GM20000 (cell line): Measurements from ENCODE around the gene KCTD18.
A peak's percentile ranks its signal among the peaks of the same experiment; 100 is the strongest.

Source experiments
- DNase-seq: peaks from one replicate; pipeline ENCODE4 v3.0.0; 2012; ENCODE audit warnings: low spot score
- TF ChIP-seq, protein P1 (sequence below): IDR thresholded peaks from 2 replicates; pipeline ENCODE4 v1.5.1; 2012; ENCODE audit warnings: mild to moderate bottlenecking, control low read depth; ENCODE audit errors: extremely low read depth, missing control alignments

Gene KCTD18

DNA sequence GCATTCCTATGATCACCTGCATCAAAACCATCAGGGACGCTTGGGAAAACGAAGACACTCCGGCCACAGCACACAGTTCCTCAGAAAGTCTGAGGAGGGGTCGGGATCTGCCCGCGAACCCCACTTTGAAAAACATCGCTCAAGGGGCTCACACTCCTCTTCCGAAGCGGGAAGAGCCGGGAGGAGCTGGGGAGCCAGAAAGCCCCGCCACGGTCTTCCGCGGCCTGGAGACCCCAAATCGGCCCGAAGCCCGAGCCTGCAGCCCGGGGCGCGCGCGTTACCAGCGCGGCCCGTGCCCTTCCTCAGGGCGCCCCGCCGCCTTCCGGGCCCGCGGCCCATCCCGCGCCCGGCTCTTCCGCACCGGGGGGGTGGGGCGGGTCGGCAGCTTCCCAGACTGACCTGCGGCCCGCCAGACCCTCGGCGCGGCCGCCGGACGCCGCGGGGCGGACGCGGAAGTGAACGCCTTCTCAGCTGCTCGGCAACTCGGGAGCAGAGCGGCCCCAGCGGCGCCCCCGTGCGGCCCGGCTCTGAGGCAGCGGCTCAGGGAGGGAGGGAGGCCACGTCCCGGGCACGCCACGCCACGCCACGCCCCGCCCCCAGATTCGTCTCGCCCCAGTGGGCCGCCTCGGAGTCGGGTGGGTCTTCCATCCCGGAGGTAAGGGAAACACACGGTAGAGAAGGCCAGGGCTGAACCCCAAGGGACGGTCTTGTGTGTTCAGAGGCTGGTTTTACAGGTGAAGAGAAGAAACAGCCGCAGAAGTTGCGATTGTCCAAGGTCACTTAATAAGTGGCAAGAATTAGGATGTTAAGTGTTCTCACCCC is at the start of gene KCTD18:
KCTD18 (minus strand) TSS at position 457 of the 822 bp plus-strand sequence. CDS start 3,052 bp downstream, outside the sequence.
- peak; percentile 99 for DNase-seq
- TF ChIP-seq, protein P1, sequence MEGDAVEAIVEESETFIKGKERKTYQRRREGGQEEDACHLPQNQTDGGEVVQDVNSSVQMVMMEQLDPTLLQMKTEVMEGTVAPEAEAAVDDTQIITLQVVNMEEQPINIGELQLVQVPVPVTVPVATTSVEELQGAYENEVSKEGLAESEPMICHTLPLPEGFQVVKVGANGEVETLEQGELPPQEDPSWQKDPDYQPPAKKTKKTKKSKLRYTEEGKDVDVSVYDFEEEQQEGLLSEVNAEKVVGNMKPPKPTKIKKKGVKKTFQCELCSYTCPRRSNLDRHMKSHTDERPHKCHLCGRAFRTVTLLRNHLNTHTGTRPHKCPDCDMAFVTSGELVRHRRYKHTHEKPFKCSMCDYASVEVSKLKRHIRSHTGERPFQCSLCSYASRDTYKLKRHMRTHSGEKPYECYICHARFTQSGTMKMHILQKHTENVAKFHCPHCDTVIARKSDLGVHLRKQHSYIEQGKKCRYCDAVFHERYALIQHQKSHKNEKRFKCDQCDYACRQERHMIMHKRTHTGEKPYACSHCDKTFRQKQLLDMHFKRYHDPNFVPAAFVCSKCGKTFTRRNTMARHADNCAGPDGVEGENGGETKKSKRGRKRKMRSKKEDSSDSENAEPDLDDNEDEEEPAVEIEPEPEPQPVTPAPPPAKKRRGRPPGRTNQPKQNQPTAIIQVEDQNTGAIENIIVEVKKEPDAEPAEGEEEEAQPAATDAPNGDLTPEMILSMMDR: peak; percentile 88

DNA sequence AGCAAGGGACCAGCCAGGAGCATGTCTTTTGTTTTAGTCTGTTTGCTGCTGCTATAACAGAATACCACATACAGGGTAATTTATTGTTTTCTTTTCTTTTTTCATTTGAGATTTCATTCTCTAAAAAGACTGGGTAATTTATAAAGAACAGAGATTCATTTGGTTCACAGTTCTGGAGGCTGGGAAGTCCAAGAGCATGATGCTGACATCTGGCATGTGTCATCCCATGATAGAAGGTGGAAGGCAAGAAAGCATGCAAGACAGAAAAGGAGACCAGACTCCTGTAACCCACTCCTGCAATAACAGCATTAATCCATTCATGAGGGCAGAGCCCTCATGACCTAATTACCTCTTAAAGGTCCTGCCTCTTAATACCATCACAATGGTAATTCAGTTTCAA is 30.9 kb upstream of the KCTD18 start:
- DNase-seq: no peak
- TF ChIP-seq, protein P1: no peak

DNA sequence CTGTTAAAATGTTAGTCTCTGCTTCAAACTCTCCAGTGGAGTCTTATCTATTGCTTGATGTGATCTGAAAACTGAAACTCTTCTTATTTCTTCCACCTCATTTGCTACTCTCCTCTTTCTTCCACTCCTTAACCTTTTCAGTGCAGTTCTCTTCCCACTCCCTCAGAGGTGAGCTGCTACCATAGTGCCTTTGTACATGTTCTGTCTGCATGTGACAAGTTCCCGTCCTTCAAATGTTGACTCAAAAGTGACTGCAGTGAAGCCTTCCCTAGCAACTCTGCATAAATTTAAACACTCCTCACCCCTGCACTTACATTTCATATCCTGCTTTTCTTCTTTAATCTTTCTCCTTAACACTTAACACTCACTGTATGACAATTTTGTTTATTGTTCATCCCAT is 28.3 kb upstream of the KCTD18 start:
- no peak for DNase-seq
- TF ChIP-seq, protein P1: no peak

DNA sequence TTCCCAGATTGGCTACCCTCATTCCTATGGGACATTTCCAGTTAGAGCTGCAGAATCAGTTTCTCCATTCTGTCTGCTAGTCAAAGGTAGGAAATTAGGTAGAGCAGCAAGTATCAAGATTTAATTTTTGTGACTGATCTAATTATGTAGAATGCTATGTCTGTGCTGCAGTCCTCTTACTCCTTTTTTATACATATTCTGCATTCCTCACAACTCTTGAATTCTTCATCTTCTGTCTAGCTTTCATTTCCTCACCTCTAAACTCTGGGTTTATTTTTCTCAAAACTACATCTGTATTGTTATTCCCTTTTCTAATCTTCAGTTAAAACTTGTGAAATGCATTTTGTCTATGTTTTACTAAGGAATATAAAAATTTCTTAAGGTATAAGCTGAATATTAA is 24.7 kb upstream of the KCTD18 start:
- TF ChIP-seq, protein P1: no peak
- no peak for DNase-seq

GRCh38 chr2:200533754-200534153 is 23.9 kb upstream of the KCTD18 start:
- DNase-seq: no peak
- TF ChIP-seq, protein P1: no peak

DNA sequence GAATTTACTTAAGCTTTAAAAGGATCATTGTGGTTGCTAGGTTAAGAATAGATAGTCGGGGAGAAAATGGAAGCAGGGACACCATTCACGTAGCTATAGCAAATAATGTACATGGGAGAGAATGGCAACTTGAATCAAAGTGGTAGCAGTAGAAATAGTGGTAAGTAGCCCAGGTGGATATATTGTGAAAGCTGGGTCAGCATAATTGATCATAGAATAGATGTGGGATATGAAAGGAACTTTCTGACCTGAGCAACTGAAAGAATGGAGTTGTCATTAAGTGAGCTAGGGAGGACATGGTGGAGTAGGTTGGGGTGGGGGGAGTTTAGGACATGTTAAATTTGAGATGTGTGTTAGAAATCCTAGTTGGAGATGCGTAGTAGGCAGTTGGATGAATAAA is 18.4 kb upstream of the KCTD18 start:
- DNase-seq: no peak

More for the DNA sequence above, 18.4 kb upstream of the KCTD18 start:
- TF ChIP-seq, protein P1: no peak
